ENCODE results near the gene SNCAIP.

GRCh38 chr5:122352331-122352730 lies 40.3 kb downstream of the SNCAIP start:
- TF ChIP-seq CTCF (IDR thresholded peaks at IDR 0.05) (no peak), SIN3A (IDR thresholded peaks at IDR 0.05; ENCODE audit: borderline replicate concordance, insufficient read depth, low read depth, low read length) (no peak), REST (IDR thresholded peaks at IDR 0.05; ENCODE audit: insufficient read depth in 1 of 2, low read depth in 2 of 2, low read length in 1 of 2) (no peak), POLR2AphosphoS5 (IDR thresholded peaks at IDR 0.05; ENCODE audit: low read depth, low read length) (no peak)
